Thoracic aorta (tissue), 2 donors: ENCODE data around the gene ZG16B. TPM values are rescaled to one million over a fixed set of nuclear protein-coding genes. Genes with fewer than 3 reads are reported as not detected.

Experiments used
- ATAC-seq: fragments of 150-250 bp; one replicate; pipeline ENCODE4 v1.8.0; 2017; ENCODE audit warnings: low read depth; ENCODE audit not compliant: insufficient number of reproducible peaks, low FRiP score
- DNase-seq: peaks from one replicate; pipeline ENCODE4 v3.0.0-alpha.2; 2020; ENCODE audit warnings: low spot score
- H3K27ac ChIP-seq, 2 donors: fragments of 200-600 bp; sonication (generic); 1 replicate in 1 of 2; 2 replicates in 1 of 2; pipeline ENCODE4 v1.5.1; 2016; ENCODE audit warnings: mild to moderate bottlenecking in 2 of 2, moderate library complexity in 2 of 2
- H3K27me3 ChIP-seq: fragments of 200-600 bp; sonication (generic); replicated peaks from 2 replicates; pipeline ENCODE4 v1.6.0; 2016; ENCODE audit warnings: mild to moderate bottlenecking; ENCODE audit not compliant: insufficient read depth
- H3K36me3 ChIP-seq: fragments of 200-600 bp; sonication (generic); one replicate; pipeline ENCODE4 v1.5.1; 2016
- H3K4me1 ChIP-seq, 2 donors: fragments of 200-600 bp; sonication (generic); 1 replicate in 1 of 2; 2 replicates in 1 of 2; pipeline versions ENCODE4 v1.5.1 to v1.6.0; 2016; ENCODE audit warnings: low read depth in 2 of 2, mild to moderate bottlenecking in 1 of 2; ENCODE audit not compliant: control insufficient read depth in 1 of 2
- H3K4me3 ChIP-seq: fragments of 200-600 bp; sonication (generic); 2 replicates; pipeline ENCODE4 v1.5.1; 2016; ENCODE audit warnings: mild to moderate bottlenecking
- H3K9me3 ChIP-seq: fragments of 200-600 bp; sonication (generic); 2 replicates; pipeline ENCODE4 v1.5.1; 2016
- total RNA-seq, 2 donors: library from RNA; depleted of rRNA; stranded (reverse); fragments of >200 nt; gene quantifications; one replicate each; pipeline versions ENCODE4 v1.1.0 to v1.2.3, GENCODE V29; 2016
- TF ChIP-seq, protein P1 (sequence below): fragments of 200-600 bp; sonication (generic); IDR thresholded peaks from one replicate; pipeline ENCODE4 v1.5.1; 2019; ENCODE audit warnings: antibody characterized with exemption

The ZG16B gene
- total RNA-seq, 2 donors from 2014 or later = not detected

DNA sequence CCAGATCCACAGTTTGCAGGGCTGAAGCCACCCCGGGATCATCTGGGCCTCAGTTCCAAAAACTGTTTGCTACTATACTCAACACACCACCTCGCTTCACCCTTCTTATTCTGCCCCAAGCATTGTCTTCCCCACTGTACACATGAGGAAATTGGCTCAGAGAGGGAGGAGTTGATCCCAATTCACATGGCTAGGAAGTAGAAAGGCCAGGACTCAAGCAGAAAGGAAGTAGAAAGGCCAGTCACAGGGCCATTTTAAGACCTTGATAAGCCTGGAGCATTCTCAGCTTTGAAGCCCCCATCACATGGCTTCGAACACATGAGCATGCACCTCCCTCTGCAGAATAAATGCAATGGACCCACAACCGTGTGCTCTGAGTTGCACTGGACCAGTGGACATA lies 35.5 kb downstream of the ZG16B start:
- no peak for DNase-seq
- H3K4me3 ChIP-seq = no peak overlapping the region
- peaks cover 8% of the 10 kb centered on the region for H3K9me3 ChIP-seq
- peaks cover 4 to 5% of the 10 kb centered on the region in 2 donors for H3K4me1 ChIP-seq
- no peak overlapping the region for H3K27ac ChIP-seq
- H3K36me3 ChIP-seq = no peaks in the 10 kb centered on the region
- no peaks in the 10 kb centered on the region for H3K27me3 ChIP-seq
- TF ChIP-seq, protein P1, sequence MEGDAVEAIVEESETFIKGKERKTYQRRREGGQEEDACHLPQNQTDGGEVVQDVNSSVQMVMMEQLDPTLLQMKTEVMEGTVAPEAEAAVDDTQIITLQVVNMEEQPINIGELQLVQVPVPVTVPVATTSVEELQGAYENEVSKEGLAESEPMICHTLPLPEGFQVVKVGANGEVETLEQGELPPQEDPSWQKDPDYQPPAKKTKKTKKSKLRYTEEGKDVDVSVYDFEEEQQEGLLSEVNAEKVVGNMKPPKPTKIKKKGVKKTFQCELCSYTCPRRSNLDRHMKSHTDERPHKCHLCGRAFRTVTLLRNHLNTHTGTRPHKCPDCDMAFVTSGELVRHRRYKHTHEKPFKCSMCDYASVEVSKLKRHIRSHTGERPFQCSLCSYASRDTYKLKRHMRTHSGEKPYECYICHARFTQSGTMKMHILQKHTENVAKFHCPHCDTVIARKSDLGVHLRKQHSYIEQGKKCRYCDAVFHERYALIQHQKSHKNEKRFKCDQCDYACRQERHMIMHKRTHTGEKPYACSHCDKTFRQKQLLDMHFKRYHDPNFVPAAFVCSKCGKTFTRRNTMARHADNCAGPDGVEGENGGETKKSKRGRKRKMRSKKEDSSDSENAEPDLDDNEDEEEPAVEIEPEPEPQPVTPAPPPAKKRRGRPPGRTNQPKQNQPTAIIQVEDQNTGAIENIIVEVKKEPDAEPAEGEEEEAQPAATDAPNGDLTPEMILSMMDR = no peak
- ATAC-seq = no peak

GRCh38 chr16:2866431-2866830 lies 36.3 kb downstream of the ZG16B start:
- Histone ChIP-seq H3K4me3 (no peak overlapping the region), H3K27me3 (no peaks in the 10 kb centered on the region), H3K4me1 (peaks cover 4 to 5% of the 10 kb centered on the region in 2 donors), H3K27ac (no peak overlapping the region), H3K9me3 (no peaks in the 10 kb centered on the region), H3K36me3 (no peaks in the 10 kb centered on the region)
- ATAC-seq (no peak), DNase-seq (no peak)
- TF ChIP-seq, protein P1 = no peak

GRCh38 chr16:2867661-2867986 lies 37.5 kb downstream of the ZG16B start:
- Histone ChIP-seq H3K4me1 (peaks cover 4 to 5% of the 10 kb centered on the region in 2 donors), H3K36me3 (no peaks in the 10 kb centered on the region), H3K9me3 (no peaks in the 10 kb centered on the region), H3K4me3 (peak overlapping the region; percentile 75), H3K27ac (peak overlapping the region; percentile 86 to 87), H3K27me3 (no peaks in the 10 kb centered on the region)
- ATAC-seq (no peak), DNase-seq (no peak)
- TF ChIP-seq, protein P1 = no peak

DNA sequence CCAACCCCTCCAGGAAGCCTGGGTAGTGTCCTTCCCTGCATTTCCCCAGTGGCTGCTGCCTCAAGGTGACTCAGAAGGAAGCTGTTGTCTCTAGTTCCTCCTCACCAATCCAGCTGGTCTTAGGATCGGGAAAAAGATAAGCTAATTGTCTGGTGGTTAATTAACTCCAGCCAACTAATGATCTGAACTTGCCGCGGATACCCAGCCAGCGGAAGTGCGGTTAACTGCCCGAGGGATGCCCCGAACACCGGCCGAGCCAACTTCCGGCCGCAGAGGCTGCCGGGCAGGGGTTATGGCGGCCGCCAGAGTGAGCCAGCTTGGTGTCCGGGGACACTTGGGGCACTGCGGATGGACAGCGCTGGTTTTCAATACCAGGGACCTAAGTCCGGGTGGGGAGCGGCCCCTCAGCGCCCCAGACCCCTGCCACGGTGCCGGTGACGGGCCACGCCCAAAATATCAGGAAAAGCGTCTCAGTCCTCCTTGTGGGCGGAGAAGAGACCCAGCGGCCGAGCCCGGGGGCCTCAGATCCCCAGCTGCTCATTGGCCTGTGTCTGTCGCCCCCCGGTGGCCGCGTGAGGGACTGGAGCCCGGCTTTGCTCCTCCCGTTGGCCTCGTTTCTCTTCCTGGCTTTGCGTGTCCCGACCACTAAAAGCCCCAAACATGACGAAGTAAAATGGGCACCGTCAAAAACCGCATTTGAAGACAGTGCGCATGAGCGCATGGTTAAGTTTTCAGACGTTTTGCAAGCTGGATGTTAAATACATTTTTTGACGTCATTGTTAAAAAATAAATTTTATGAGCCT lies 38.1 kb downstream of the ZG16B start:
- Histone ChIP-seq H3K9me3 (no peaks in the 10 kb centered on the region), H3K4me1 (peaks cover 4 to 5% of the 10 kb centered on the region in 2 donors), H3K27me3 (no peaks in the 10 kb centered on the region), H3K4me3 (peak overlapping the region; percentile 75), H3K27ac (peak overlapping the region; percentile 86 to 87), H3K36me3 (no peaks in the 10 kb centered on the region)
- TF ChIP-seq, protein P1 = peak; percentile 94
- ATAC-seq = peak; percentile 86
- peak; percentile 80 for DNase-seq

- Histone ChIP-seq H3K36me3 (no peaks in the 10 kb centered on the region), H3K9me3 (no peaks in the 10 kb centered on the region), H3K4me1 (peaks cover 4 to 10% of the 10 kb centered on the region in 2 donors), H3K27me3 (no peaks in the 10 kb centered on the region), H3K4me3 (no peak overlapping the region), H3K27ac (no peak overlapping the region)
- ATAC-seq (no peak), DNase-seq (no peak)
- TF ChIP-seq, protein P1 = no peak
Measured at GRCh38 chr16:2871926-2872325, 41.8 kb downstream of the ZG16B start.
